HCT116 (cell line): Measurements from ENCODE around the gene ILDR1. TPM values are rescaled to one million over a fixed set of nuclear protein-coding genes. Genes with fewer than 3 reads are reported as not detected.

Experiments used
- ATAC-seq: fragments of 200-7000 bp; cut with Tn5 transposase; 2 replicates; pipeline ENCODE4 v1.9.1; 2020; ENCODE audit warnings: mild to moderate bottlenecking, moderate library complexity
- BruUV-seq: library from RNA; stranded (reverse); fragments of 400-500 nt; replicated peaks from 2 replicates; lab custom pipeline; 2021; lab: Mats Ljungman, UMichigan
- CTCF ChIA-PET: fragments of 300-600 bp; sonication (Branson Sonifier 250); formaldehyde crosslinking; loops from one replicate; lab custom pipeline; 2021; ENCODE audit warnings: antibody characterized with exemption; lab: Charles Lee
- POLR2A ChIA-PET: fragments of 300-600, 350-600 bp; sonication (Branson Sonifier 250); formaldehyde crosslinking; loops from one replicate; lab custom pipeline; 2021; ENCODE audit warnings: antibody characterized with exemption; lab: Charles Lee
- RAD21 ChIA-PET, 2 experiments: fragments of 300-600 bp; sonication (Branson Sonifier 250); formaldehyde crosslinking; loops; one replicate each; lab custom pipeline; 2023; ENCODE audit warnings: low total read pairs in 2 of 2; ENCODE audit not compliant: uncharacterized antibody in 2 of 2, unreplicated experiment in 2 of 2, low non-redundant PET in 1 of 2; lab: Charles Lee
- DNase-seq: peaks from one replicate; pipeline ENCODE4 v3.0.0-alpha.2; 2010; ENCODE audit warnings: low read depth, low spot score
- H2AFZ ChIP-seq: fragments of 200-600 bp; shearing (Covaris generic), sonication (generic); 2 replicates; pipeline ENCODE4 v1.6.1; 2017; ENCODE audit warnings: low read depth, mixed run types, mixed read lengths, antibody characterized with exemption, low read length; ENCODE audit not compliant: poor library complexity, severe bottlenecking
- H3K27ac ChIP-seq: 2 replicates; pipeline ENCODE4 v1.5.1; 2012; ENCODE audit warnings: low read depth, low read length
- H3K27me3 ChIP-seq: fragments of 200-600 bp; sonication (generic); 2 replicates; pipeline ENCODE4 v1.6.1; 2016; ENCODE audit warnings: mixed run types, low read length, mixed read lengths; ENCODE audit not compliant: insufficient read depth
- H3K36me3 ChIP-seq, 2 experiments: fragments of 200-500 bp in 1 of 2; fragments of 200-600 bp in 1 of 2; sonication (Bioruptor generic) in 1 of 2; sonication (generic) in 1 of 2; 2 replicates each; pipeline versions ENCODE4 v1.5.1 to v1.6.1; 2014 to 2016; ENCODE audit warnings: low read length in 2 of 2, inconsistent platforms in 1 of 2, mixed read lengths in 1 of 2, mixed run types in 1 of 2; ENCODE audit not compliant: insufficient read depth in 2 of 2, control insufficient read depth in 1 of 2
- H3K4me1 ChIP-seq, 2 experiments: fragments of 200-600 bp in 1 of 2; sonication (generic) in 1 of 2; 2 replicates each; pipeline versions ENCODE4 v1.5.1 to v1.6.1; 2012 to 2017; ENCODE audit warnings: low read length in 2 of 2, inconsistent platforms in 1 of 2, mild to moderate bottlenecking in 1 of 2, mixed read lengths in 1 of 2, mixed run types in 1 of 2, moderate library complexity in 1 of 2; ENCODE audit not compliant: insufficient read depth in 2 of 2, control insufficient read depth in 1 of 2
- H3K4me2 ChIP-seq: fragments of 200-600 bp; sonication (generic); 2 replicates; pipeline ENCODE4 v1.6.1; 2017; ENCODE audit warnings: mixed run types, low read length, mixed read lengths
- H3K4me3 ChIP-seq, 2 experiments: fragments of 200-600 bp in 1 of 2; sonication (generic) in 1 of 2; replicated peaks in 1 of 2; 2 replicates each; pipeline ENCODE4 v1.5.1; 2011 to 2016; ENCODE audit warnings: low read length in 2 of 2, control low read depth in 1 of 2, low read depth in 1 of 2, mild to moderate bottlenecking in 1 of 2, mixed read lengths in 1 of 2, mixed run types in 1 of 2
- H3K79me2 ChIP-seq: fragments of 200-600 bp; sonication (generic); 2 replicates; pipeline ENCODE4 v1.6.1; 2017; ENCODE audit warnings: mild to moderate bottlenecking, mixed run types, low read length, moderate library complexity, mixed read lengths; ENCODE audit not compliant: insufficient read depth
- H3K9ac ChIP-seq: fragments of 200-600 bp; sonication (generic); 2 replicates; pipeline ENCODE4 v1.6.1; 2016; ENCODE audit warnings: low read length, mixed read lengths
- H3K9me2 ChIP-seq: fragments of 200-600 bp; sonication (generic), shearing (Covaris generic); 2 replicates; pipeline ENCODE4 v1.6.1; 2017; ENCODE audit warnings: mixed run types, mild to moderate bottlenecking, moderate library complexity; ENCODE audit not compliant: insufficient read depth
- H3K9me3 ChIP-seq, 2 experiments: fragments of 200-500 bp in 1 of 2; fragments of 200-600 bp in 1 of 2; sonication (Bioruptor generic) in 1 of 2; sonication (generic) in 1 of 2; 2 replicates each; pipeline ENCODE4 v1.6.1; 2014 to 2017; ENCODE audit warnings: low read length in 2 of 2, mixed read lengths in 2 of 2, inconsistent platforms in 1 of 2, low read depth in 1 of 2, mild to moderate bottlenecking in 1 of 2, mixed run types in 1 of 2, moderate library complexity in 1 of 2; ENCODE audit not compliant: control insufficient read depth in 1 of 2, insufficient read depth in 1 of 2
- H4K20me1 ChIP-seq: fragments of 200-600 bp; sonication (generic), shearing (Covaris generic); 2 replicates; pipeline ENCODE4 v1.6.1; 2017; ENCODE audit warnings: mixed run types, mild to moderate bottlenecking, moderate library complexity; ENCODE audit not compliant: insufficient read depth
- ATF3 ChIP-seq: IDR thresholded peaks from 2 replicates; pipeline ENCODE4 v1.6.1; 2012
- CBX3 ChIP-seq: IDR thresholded peaks from 2 replicates; pipeline ENCODE4 v1.6.1; 2012; ENCODE audit warnings: low read depth
- CTCF ChIP-seq, 3 experiments: fragments of 200-600 bp in 1 of 3; sonication (generic) in 1 of 3; IDR thresholded peaks in 2 of 3; conservative IDR thresholded peaks in 1 of 3; 2 replicates each; pipeline ENCODE4 v1.5.1; 2012 to 2017; ENCODE audit warnings: low read depth in 2 of 3, low read length in 2 of 3, antibody characterized with exemption in 1 of 3, borderline replicate concordance in 1 of 3, control low read depth in 1 of 3, mild to moderate bottlenecking in 1 of 3, mixed read lengths in 1 of 3, mixed run types in 1 of 3, moderate library complexity in 1 of 3; ENCODE audit not compliant: insufficient read depth in 1 of 3
- EGR1 ChIP-seq: IDR thresholded peaks from 2 replicates; pipeline ENCODE4 v1.6.1; 2012; ENCODE audit warnings: low read depth
- EZH2phosphoT487 ChIP-seq: fragments of 200-600 bp; IDR thresholded peaks from 2 replicates; pipeline ENCODE4 v1.6.1; 2018; ENCODE audit warnings: antibody characterized with exemption, borderline replicate concordance
- FOSL1 ChIP-seq: IDR thresholded peaks from 2 replicates; pipeline ENCODE4 v1.6.1; 2012; ENCODE audit warnings: low read depth
- JUND ChIP-seq: IDR thresholded peaks from 2 replicates; pipeline ENCODE4 v1.6.1; 2012
- MAX ChIP-seq: IDR thresholded peaks from 2 replicates; pipeline ENCODE4 v1.6.1; 2012
- POLR2AphosphoS5 ChIP-seq: IDR thresholded peaks from 2 replicates; pipeline ENCODE4 v1.6.1; 2011; ENCODE audit warnings: mild to moderate bottlenecking, low read depth, low read length, moderate library complexity
- RAD21 ChIP-seq: IDR thresholded peaks from 2 replicates; pipeline ENCODE4 v1.6.1; 2012; ENCODE audit warnings: low read depth, mild to moderate bottlenecking
- REST ChIP-seq: IDR thresholded peaks from 2 replicates; pipeline ENCODE4 v1.6.1; 2012; ENCODE audit warnings: low read depth
- SIN3A ChIP-seq: IDR thresholded peaks from 2 replicates; pipeline ENCODE4 v1.6.1; 2012; ENCODE audit warnings: low read depth
- SP1 ChIP-seq: IDR thresholded peaks from 2 replicates; pipeline ENCODE4 v1.6.1; 2012; ENCODE audit warnings: low read depth
- SRF ChIP-seq: IDR thresholded peaks from 2 replicates; pipeline ENCODE4 v1.6.1; 2012; ENCODE audit warnings: low read depth
- TCF7L2 ChIP-seq: IDR thresholded peaks from 2 replicates; pipeline ENCODE4 v1.7.0; 2011; ENCODE audit warnings: borderline replicate concordance, inconsistent platforms; ENCODE audit not compliant: insufficient read depth, insufficient read length; ENCODE audit errors: extremely low read depth
- YY1 ChIP-seq: IDR thresholded peaks from 2 replicates; pipeline ENCODE4 v1.6.1; 2011; ENCODE audit warnings: low read length, low read depth, moderate library complexity, mild to moderate bottlenecking; ENCODE audit not compliant: insufficient replicate concordance; ENCODE audit errors: extremely low read depth
- ZBTB33 ChIP-seq: IDR thresholded peaks from 2 replicates; pipeline ENCODE4 v1.6.1; 2011; ENCODE audit warnings: mild to moderate bottlenecking, low read length, moderate library complexity; ENCODE audit not compliant: insufficient replicate concordance; ENCODE audit errors: extremely low read depth
- intact Hi-C: fragments of 100-400 bp; cut with micrococcal nuclease; formaldehyde crosslinking; loops from 2 replicates; pipeline ENCODE4 v1.10.0; 2022
- total RNA-seq: library from RNA; stranded (reverse); gene quantifications from one replicate; pipeline ENCODE4 v1.2.1, GENCODE V29; 2021; ENCODE audit not compliant: unreplicated experiment

Gene ILDR1
- total RNA-seq, 1 experiment from 2014 or later: 2.9 TPM

GRCh38 chr3:122004107-122004506 is 17.9 kb downstream of the ILDR1 start:
- RAD21 ChIA-PET: no interaction called here
- POLR2A ChIA-PET: no interaction called here
- CTCF ChIA-PET: interaction anchor here (1.1 kb wide), 1 partner anchor 9 kb away, joined by 3 read pairs; no protein-coding TSS in a partner anchor
- no peaks in the 10 kb centered on the region for H3K36me3 ChIP-seq
- no peak overlapping the region for H2AFZ ChIP-seq
- DNase-seq (no peak), ATAC-seq (no peak)
- no peaks in the 10 kb centered on the region for H3K4me1 ChIP-seq
- no peak overlapping the region for H3K4me3 ChIP-seq
- no TSS peak for BruUV-seq
- no peaks in the 10 kb centered on the region for H3K9me3 ChIP-seq
- TF ChIP-seq ATF3 (no peak), EZH2phosphoT487 (no peak), TCF7L2 (no peak), SRF (no peak), ZBTB33 (no peak), MAX (no peak), FOSL1 (no peak), CTCF (IDR thresholded peaks at IDR 0.05 in 2 of 3, conservative IDR thresholded peaks at IDR 0.05 in 1 of 3; ENCODE audit: borderline replicate concordance in 1 of 3, insufficient read depth in 1 of 3, low read depth in 2 of 3, low read length in 2 of 3) (no peak), JUND (no peak), CBX3 (no peak), EGR1 (no peak), REST (no peak), YY1 (no peak), POLR2AphosphoS5 (no peak), RAD21 (no peak), SP1 (no peak), SIN3A (no peak)
- no peak overlapping the region for H3K27ac ChIP-seq
- H3K79me2 ChIP-seq: no peaks in the 10 kb centered on the region
- H3K27me3 ChIP-seq: no peaks in the 10 kb centered on the region
- H3K9me2 ChIP-seq: no peaks in the 10 kb centered on the region
- no peaks in the 10 kb centered on the region for H4K20me1 ChIP-seq
- no peak overlapping the region for H3K4me2 ChIP-seq
- intact Hi-C loops: no loop called here
- H3K9ac ChIP-seq: no peak overlapping the region
